Right atrium auricular region (tissue), 2 donors: Measurements from ENCODE around the gene DYNLT5. TPM values are rescaled to one million over a fixed set of nuclear protein-coding genes. Genes with fewer than 3 reads are reported as not detected.
"Not testable (repeated sequence)": the region's sequence is repeated elsewhere in the genome, so short reads cannot be mapped to it uniquely, and the experiment has no call there.

Source experiments
- DNase-seq: peaks from one replicate; pipeline ENCODE4 v3.0.0-alpha.2; 2019; ENCODE audit warnings: low spot score
- H3K27ac ChIP-seq, 2 donors: fragments of 200-600 bp; sonication (generic); 1 replicate in 1 of 2; 2 replicates in 1 of 2; pipeline ENCODE4 v1.5.1; 2016 to 2019
- H3K27me3 ChIP-seq, 2 donors: fragments of 200-600 bp; sonication (generic); one replicate each; pipeline versions ENCODE4 v1.5.1 to v1.6.0; 2017 to 2019
- H3K36me3 ChIP-seq: fragments of 200-600 bp; sonication (generic); one replicate; pipeline ENCODE4 v1.5.1; 2016
- H3K4me1 ChIP-seq, 2 donors: fragments of 200-600 bp; sonication (generic); one replicate each; pipeline versions ENCODE4 v1.5.1 to v1.6.0; 2017 to 2019
- H3K4me3 ChIP-seq, 2 donors: fragments of 200-600 bp; sonication (generic); 1 replicate in 1 of 2; 2 replicates in 1 of 2; pipeline ENCODE4 v1.5.1; 2017 to 2019; ENCODE audit warnings: mild to moderate bottlenecking in 1 of 2, moderate library complexity in 1 of 2
- H3K9me3 ChIP-seq, 2 donors: fragments of 200-600 bp; sonication (generic); one replicate each; pipeline ENCODE4 v1.5.1; 2019
- total RNA-seq, 2 donors: library from RNA; depleted of rRNA; stranded (reverse); fragments of >200 nt; gene quantifications; one replicate each; pipeline ENCODE4 v1.1.0, GENCODE V29; 2016
- TF ChIP-seq, protein P1 (sequence below), 2 donors: fragments of 200-600 bp; sonication (generic); IDR thresholded peaks; one replicate each; pipeline ENCODE4 v1.5.1; 2019; ENCODE audit warnings: antibody characterized with exemption in 2 of 2

DYNLT5 gene
- total RNA-seq, 2 donors from 2014 or later: 0.85 TPM; not detected in 1

DNA sequence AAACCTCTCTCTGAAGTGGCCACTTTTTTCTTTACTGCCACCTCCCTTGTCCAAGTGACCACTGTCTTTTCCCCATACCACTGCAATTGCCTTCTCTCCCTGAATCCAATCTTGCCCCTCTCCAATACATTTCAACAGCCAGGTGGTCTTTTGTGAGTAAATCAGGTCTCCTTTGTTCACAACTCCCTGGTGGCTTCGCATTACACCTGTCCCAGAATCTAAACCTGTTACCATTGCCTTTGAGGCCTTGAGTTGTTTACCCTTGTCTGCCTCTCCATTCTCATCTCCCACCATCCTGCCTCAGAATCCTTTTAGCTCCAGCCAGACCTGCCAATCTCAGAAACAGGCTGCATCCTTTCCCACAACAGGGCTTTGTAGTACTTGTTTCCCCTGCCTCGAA lies 21.8 kb upstream of the DYNLT5 start:
- TF ChIP-seq, protein P1, sequence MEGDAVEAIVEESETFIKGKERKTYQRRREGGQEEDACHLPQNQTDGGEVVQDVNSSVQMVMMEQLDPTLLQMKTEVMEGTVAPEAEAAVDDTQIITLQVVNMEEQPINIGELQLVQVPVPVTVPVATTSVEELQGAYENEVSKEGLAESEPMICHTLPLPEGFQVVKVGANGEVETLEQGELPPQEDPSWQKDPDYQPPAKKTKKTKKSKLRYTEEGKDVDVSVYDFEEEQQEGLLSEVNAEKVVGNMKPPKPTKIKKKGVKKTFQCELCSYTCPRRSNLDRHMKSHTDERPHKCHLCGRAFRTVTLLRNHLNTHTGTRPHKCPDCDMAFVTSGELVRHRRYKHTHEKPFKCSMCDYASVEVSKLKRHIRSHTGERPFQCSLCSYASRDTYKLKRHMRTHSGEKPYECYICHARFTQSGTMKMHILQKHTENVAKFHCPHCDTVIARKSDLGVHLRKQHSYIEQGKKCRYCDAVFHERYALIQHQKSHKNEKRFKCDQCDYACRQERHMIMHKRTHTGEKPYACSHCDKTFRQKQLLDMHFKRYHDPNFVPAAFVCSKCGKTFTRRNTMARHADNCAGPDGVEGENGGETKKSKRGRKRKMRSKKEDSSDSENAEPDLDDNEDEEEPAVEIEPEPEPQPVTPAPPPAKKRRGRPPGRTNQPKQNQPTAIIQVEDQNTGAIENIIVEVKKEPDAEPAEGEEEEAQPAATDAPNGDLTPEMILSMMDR (IDR thresholded peaks at IDR 0.05): no peak
- peaks cover 0 to 5% of the 10 kb centered on the region in 2 donors for H3K4me1 ChIP-seq
- H3K27me3 ChIP-seq: no peaks in the 10 kb centered on the region
- H3K36me3 ChIP-seq: no peaks in the 10 kb centered on the region
- no peaks in the 10 kb centered on the region for H3K9me3 ChIP-seq
- no peak for DNase-seq
- H3K4me3 ChIP-seq: no peak overlapping the region
- no peak overlapping the region for H3K27ac ChIP-seq

DNA sequence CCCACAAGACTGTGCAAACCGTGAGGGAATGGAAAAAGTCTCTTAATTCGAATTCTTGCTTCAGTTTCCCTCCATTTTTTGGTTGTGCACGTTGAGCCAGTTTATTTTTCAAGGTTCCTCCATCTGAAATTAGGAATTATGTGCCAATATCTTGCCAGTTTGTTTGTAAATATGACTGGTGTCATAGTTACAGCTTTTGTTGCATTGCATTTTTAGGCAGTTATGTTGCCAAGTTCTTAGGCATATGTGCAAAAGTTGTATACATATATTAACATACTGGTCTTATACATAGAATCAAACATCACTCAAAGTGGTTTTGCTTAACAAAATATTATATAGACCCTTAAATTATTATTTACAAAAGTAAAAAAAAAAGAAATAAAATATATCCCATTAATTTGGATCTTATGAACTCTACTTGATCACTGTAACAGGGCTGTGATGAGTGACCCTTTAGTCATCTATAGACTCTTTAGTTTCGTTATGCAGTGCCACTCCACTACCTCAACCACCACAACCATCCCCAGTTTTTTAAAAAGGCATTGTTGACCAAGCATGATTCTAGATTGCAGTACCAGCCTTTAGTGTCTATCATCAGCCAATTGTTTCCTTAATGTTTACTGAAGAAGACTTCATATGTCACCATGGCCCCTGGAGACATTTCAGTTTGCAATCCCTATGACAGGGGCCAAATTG lies 20.9 kb upstream of the DYNLT5 start:
- Histone ChIP-seq H3K36me3 (no peaks in the 10 kb centered on the region), H3K27me3 (no peaks in the 10 kb centered on the region), H3K4me1 (no peaks in the 10 kb centered on the region), H3K27ac (no peak overlapping the region), H3K9me3 (no peaks in the 10 kb centered on the region), H3K4me3 (no peak overlapping the region)
- TF ChIP-seq, protein P1 (IDR thresholded peaks at IDR 0.05): no peak
- no peak for DNase-seq

DNA sequence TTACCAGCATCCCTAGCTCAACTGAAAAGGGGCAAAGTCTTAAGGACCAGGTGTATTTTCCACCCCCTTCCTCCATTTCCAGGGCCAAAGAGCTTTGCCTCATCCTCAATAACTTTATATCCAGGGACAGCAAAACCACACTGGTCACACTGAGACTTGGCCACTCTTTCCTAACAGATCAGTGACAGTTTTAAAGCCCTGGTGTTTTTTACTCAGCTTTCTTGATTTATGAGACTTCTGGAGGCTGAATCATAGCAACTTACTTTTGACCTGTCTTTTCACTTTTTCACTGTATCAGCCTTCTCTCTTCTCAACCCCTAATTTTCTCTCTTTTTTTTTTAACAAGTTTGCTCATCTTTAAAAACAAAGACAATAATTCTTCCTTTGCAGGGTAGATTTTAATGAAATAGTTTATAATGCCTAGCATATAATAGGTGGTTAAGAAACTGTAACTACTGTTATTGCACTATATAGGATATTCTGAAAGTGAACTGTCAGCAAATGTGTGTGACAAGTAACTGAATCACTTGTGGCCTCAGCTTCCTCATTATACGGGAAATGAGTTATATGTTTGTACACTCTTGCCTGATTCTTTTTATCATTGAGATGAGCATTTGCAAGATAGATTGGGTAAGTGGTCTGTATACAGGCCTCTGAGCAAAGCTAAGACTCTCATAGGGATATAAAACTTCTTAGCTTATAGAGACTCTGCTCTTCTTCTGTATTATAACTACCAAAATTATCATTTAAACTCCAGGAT lies 19.7 kb upstream of the DYNLT5 start:
- Histone ChIP-seq H3K27ac (no peak overlapping the region), H3K9me3 (no peaks in the 10 kb centered on the region), H3K27me3 (no peaks in the 10 kb centered on the region), H3K4me3 (no peak overlapping the region), H3K36me3 (no peaks in the 10 kb centered on the region), H3K4me1 (no peaks in the 10 kb centered on the region)
- TF ChIP-seq, protein P1 (IDR thresholded peaks at IDR 0.05): no peak
- DNase-seq: no peak

DNA sequence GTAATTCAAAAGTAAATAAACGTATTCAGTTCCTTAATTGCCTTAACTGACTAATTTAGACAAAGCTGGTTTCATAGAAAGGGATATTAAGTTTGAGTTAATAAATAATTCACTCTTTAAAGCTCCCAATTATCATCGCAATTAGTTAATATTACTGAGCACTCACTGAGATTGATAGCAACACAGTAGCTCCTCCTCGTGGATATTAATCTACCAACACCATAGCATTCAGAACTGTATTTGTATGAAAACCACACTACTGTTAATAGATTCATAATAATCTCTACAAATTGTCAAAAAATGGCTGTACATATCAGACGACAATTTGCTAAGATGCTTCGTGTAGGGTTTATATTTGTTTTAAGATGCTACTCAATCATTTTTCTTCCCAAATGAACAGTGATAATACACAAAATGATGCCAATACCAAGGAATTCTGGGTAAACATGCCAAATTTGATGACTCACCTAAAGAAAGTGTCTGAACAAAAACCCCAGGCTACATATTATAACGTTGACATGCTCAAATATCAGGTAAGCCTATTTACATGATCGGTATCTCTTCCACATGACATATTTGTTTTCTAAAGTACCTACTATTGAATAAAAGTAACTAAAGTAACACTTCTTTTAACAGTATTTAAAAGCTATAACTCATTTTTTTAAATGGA lies 18.8 kb upstream of the DYNLT5 start:
- Histone ChIP-seq H3K27me3 (no peaks in the 10 kb centered on the region), H3K36me3 (no peaks in the 10 kb centered on the region), H3K9me3 (no peaks in the 10 kb centered on the region), H3K4me1 (no peaks in the 10 kb centered on the region), H3K27ac (no peak overlapping the region), H3K4me3 (no peak overlapping the region)
- DNase-seq: no peak
- TF ChIP-seq, protein P1 (IDR thresholded peaks at IDR 0.05): no peak

DNA sequence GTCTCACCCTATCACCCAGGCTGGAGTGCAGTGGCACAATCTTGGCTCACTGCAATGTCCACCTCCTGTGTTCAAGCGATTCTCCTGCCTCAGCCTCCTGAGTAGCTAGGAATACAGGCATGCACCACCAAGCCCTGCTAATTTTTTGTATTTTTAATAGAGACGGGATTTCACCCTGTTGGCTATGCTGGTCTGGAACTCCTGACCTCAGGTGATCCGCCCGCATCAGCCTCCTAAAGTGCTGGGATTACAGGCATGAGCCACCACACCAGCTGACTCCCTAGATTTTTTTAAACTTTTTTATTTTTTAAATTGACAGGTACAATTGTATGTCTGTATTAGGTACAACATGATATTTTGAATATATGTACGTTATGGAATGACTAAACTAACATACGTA lies 17.7 kb upstream of the DYNLT5 start:
- H3K27ac ChIP-seq, DNase-seq, H3K27me3 ChIP-seq, H3K4me1 ChIP-seq, H3K36me3 ChIP-seq, H3K9me3 ChIP-seq, H3K4me3 ChIP-seq: not testable (repeated sequence)

DNA sequence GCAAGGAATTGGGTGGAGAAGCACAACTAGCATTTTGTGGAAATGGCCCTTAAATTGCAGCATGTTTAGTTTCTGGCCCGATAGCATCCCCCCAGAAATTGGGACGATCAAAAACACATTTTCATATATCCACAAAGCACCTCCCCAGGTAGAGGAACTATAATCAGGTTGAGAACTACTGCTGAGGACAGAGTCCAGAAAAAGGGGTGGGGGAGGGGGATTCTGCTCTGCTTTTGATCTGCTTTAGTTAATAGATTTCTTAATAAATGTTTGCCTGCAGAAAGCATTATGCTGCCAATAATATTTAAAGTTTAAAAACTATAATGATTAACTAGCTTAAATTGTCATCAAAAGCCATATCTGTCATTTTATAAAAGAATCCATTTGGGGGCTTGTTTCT lies 14.4 kb upstream of the DYNLT5 start:
- H3K27ac ChIP-seq: no peak overlapping the region
- TF ChIP-seq, protein P1 (IDR thresholded peaks at IDR 0.05): no peak
- H3K4me3 ChIP-seq: no peak overlapping the region
- no peaks in the 10 kb centered on the region for H3K9me3 ChIP-seq
- no peak for DNase-seq
- no peaks in the 10 kb centered on the region for H3K27me3 ChIP-seq
- H3K36me3 ChIP-seq: no peaks in the 10 kb centered on the region
- no peaks in the 10 kb centered on the region for H3K4me1 ChIP-seq
